GOT3 (cell line): ENCODE data around the gene ZNF738.
A peak's percentile ranks its signal among the peaks of the same experiment; 100 is the strongest.
"Not testable (repeated sequence)": the region's sequence is repeated elsewhere in the genome, so short reads cannot be mapped to it uniquely, and the experiment has no call there.

ENCODE experiments used
- DNase-seq: peaks from one replicate; lab custom pipeline; 2025; ENCODE audit warnings: mixed read lengths; lab: John Stamatoyannopoulos, UW

ZNF738 gene

GRCh38 chr19:21358768-21359451 lies at the start of gene ZNF738:
Gene ZNF738, plus strand, starts transcription at chr19:21359000. Its CDS starts 141 bp downstream, at chr19:21359141.
- DNase-seq: peak; percentile 55

- DNase-seq: not testable (repeated sequence)
These were observed 46.0 kb upstream of the ZNF738 start for GRCh38 chr19:21312807-21313206.

- no peak for DNase-seq
These were observed 44.1 kb upstream of the ZNF738 start for GRCh38 chr19:21314676-21315075.

- no peak for DNase-seq
These were observed 41.0 kb upstream of the ZNF738 start for GRCh38 chr19:21317821-21318220.

GRCh38 chr19:21321134-21321533 lies 37.7 kb upstream of the ZNF738 start:
- DNase-seq: no peak

GRCh38 chr19:21321996-21322395 lies 36.8 kb upstream of the ZNF738 start:
- no peak for DNase-seq

- no peak for DNase-seq
These were observed 36.3 kb upstream of the ZNF738 start for GRCh38 chr19:21322528-21322927.

GRCh38 chr19:21323000-21323399 lies 35.8 kb upstream of the ZNF738 start:
- DNase-seq: no peak

- no peak for DNase-seq
These were observed 32.6 kb upstream of the ZNF738 start for GRCh38 chr19:21326169-21326568.

GRCh38 chr19:21328406-21328805 lies 30.4 kb upstream of the ZNF738 start:
- no peak for DNase-seq

- peak; percentile 52 for DNase-seq
These were observed 29.8 kb upstream of the ZNF738 start, which contains the start of gene ZNF708 for GRCh38 chr19:21328885-21329605. Gene ZNF708, minus strand, starts transcription at chr19:21329410. Its CDS starts 198 bp downstream, at chr19:21329212.

GRCh38 chr19:21335721-21336120 lies 23.1 kb upstream of the ZNF738 start:
- DNase-seq: no peak

- not testable (repeated sequence) for DNase-seq
These were observed 14.0 kb upstream of the ZNF738 start for GRCh38 chr19:21344841-21345240.

GRCh38 chr19:21352830-21353229 lies 6.0 kb upstream of the ZNF738 start:
- DNase-seq: no peak

- no peak for DNase-seq
These were observed 3.5 kb downstream of the ZNF738 start for GRCh38 chr19:21362291-21362690.

- DNase-seq: no peak
These were observed 25.3 kb downstream of the ZNF738 start for GRCh38 chr19:21383980-21384582.

- DNase-seq: no peak
These were observed 37.3 kb downstream of the ZNF738 start for GRCh38 chr19:21396121-21396520.

GRCh38 chr19:21396893-21397572 lies 38.2 kb downstream of the ZNF738 start, which contains the start of gene ZNF493:
Gene ZNF493, plus strand, starts transcription at chr19:21397133. Its CDS starts 105 bp downstream, at chr19:21397238.
- DNase-seq: peak; percentile 60

GRCh38 chr19:21398851-21399250 lies 40.1 kb downstream of the ZNF738 start:
- DNase-seq: no peak

- no peak for DNase-seq
These were observed 43.6 kb downstream of the ZNF738 start for GRCh38 chr19:21402303-21402985.

GRCh38 chr19:21410166-21410565 lies 51.4 kb downstream of the ZNF738 start:
- DNase-seq: no peak

GRCh38 chr19:21422244-21422643 lies 63.4 kb downstream of the ZNF738 start:
- no peak for DNase-seq
